ENCODE data around the gene TMEM222. TPM values are rescaled to one million over a fixed set of nuclear protein-coding genes. Genes with fewer than 3 reads are reported as not detected.

Gene TMEM222
- total RNA-seq, 2 donors from 2014 or later, result 26.9 to 29.8 TPM

DNA sequence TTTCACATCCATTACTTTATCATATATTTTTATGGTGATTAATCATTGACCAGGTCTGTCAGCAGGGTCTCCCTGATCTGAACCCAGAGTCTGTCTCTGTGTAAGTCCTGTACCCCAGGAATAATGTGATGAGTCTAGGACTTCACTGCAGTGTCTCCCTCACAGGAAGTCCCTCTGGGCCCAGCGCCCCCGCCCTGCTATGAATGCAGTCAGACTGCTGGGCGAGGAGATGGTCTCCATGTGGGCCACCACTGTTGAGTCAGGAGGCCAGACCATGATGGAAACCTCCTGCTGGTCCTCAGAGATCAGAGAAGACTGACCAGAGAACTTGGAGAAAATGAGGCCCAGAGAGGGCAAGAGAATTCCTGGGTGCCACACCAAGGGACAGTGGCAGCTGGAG, 9.5 kb downstream of the TMEM222 start:
- Mint-ChIP-seq H3K36me3 (peaks cover 0 to 1% of the 10 kb centered on the region in 2 donors), H3K9me3 (no peaks in the 10 kb centered on the region), H3K27ac (no peak overlapping the region)
- ATAC-seq (no peak), DNase-seq (ENCODE audit: low spot score in 2 of 2) (no peak)

DNA sequence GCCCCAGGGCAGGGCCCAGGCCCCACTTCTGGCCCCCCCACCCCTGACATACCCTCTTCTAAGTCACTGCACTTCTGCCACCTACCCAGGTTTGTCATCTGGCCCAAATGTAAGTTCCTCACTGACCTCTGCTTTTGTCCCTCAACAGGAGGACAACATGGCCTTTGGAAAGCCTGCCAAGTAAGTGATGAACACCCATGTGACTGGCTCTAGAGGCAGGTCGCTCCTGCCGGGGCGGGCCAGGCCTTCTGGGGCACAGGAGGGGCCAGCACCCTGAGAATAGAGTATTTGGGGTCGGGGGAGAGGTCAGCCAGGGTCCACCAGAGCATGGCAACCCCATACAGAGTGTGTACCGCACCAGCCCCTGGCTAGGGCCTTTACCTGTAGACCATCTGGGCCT, 10.0 kb downstream of the TMEM222 start:
- Mint-ChIP-seq H3K36me3 (peaks cover 0 to 5% of the 10 kb centered on the region in 2 donors), H3K9me3 (no peaks in the 10 kb centered on the region), H3K27ac (peak overlapping the region in 1 of 2 donors; percentile 92)
- no peak for ATAC-seq
- no peak for DNase-seq (ENCODE audit: low spot score in 2 of 2)

DNA sequence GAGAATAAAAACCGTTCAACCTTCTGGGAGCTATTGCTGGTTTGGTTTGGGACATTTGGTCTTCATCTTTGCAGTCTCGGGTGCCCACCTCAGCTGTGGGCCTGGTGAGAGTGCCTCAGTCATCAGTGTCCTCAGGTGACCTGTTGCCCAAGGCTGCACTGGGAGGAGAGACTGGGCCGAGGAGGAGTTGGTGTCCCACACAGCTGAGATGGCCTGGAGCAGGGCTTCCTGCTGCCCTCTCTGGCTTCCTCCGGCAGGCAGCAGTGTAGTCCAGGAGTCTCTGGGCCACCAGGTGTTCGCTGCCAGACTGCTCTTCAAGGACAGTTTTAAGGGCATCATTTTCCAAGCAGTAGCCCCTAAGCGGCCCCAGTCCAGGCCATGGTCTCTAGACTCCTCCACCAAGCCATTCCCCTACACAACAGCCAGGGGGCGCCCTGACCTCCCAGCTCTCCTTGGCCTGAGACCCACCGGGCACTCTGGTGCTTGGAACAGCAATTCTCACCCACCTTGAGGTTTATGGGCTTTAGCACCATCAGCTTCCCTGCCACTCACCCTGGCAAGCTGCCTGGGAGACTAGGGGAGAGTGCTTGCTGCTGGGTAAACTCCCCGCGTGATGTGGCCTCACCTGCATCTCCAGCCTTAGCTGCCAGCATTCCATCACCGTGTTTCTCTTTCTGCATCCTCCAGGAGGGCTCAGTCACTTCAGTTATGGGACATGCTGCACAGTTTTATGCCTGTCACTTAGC, 10.7 kb downstream of the TMEM222 start:
- DNase-seq (ENCODE audit: low spot score in 2 of 2), result peak in 1 of 2 donors; percentile 68
- H3K9me3 Mint-ChIP-seq, result no peaks in the 10 kb centered on the region
- peak; percentile 77 to 88 for ATAC-seq
- peak overlapping the region; percentile 17 to 41 for H3K27ac Mint-ChIP-seq
- H3K36me3 Mint-ChIP-seq, result peaks cover 0 to 5% of the 10 kb centered on the region in 2 donors

DNA sequence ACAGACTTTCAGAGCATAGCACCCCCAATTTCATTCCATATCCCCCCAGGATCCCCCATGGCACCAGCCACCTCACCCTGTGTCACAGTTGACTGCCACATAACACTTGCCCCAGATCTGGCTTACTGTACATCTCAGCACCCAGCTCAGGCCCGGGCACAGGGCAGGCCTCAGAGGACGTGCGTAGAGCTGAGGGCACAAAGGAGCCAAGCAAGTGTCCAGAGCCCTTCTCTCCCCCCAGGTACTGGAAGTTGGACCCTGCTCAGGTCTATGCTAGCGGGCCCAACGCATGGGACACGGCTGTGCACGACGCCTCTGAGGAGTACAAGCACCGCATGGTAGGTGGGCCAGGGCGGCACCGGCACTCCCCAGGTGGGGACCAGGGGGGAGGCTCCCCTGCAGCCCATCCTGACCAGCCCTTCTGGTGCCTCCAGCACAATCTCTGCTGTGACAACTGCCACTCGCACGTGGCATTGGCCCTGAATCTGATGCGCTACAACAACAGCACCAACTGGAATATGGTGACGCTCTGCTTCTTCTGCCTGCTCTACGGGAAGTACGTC, 11.8 kb downstream of the TMEM222 start:
- H3K36me3 Mint-ChIP-seq, result peaks cover 0 to 5% of the 10 kb centered on the region in 2 donors
- ATAC-seq, result no peak
- H3K27ac Mint-ChIP-seq, result no peak overlapping the region
- no peak for DNase-seq (ENCODE audit: low spot score in 2 of 2)
- no peaks in the 10 kb centered on the region for H3K9me3 Mint-ChIP-seq

DNA sequence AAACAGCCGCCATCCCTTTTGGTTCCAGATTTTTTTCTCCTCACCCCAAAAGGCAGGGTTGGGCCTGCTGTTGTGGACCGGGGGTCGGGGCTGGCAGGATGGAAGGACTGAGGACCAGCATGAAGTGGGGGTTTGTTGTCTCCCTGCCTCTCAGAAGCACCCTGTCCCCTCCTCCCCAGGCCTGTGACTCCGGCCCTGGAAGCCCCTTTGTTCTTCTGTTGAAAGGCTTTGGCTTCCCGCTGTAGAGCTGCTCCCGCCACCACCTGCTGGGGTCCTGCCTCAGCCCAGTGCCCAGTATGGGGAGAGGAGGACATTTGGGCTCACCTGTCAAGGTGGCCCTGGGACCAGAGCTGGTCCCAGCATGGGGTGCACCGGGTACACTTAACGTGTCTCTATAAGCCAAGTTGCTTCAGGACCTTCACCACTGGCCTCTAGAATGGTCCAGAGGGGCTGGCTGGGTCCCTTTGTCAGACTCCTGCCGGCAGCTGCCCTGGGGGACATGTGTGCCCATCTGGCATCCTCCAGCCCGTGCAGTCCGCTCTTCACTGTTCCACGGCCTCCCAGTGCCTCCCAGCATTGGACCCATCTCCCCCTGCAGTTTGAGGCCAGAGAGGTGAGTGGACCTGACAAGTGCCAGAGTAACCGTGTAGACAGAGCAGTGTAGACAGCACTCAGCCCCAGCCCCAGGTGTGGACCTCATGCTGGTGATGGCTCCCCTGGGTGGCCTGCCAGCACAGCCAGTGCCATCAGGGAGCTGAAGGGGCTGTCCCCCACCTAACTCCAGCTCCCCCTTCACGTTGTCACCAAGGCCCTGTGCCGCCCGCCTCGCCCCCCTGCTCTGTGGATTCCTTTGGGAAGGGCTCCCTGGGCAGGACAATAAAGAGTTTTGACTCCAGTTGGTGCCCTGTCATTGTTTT, 13.8 kb downstream of the TMEM222 start:
- no peak for DNase-seq (ENCODE audit: low spot score in 2 of 2)
- Mint-ChIP-seq H3K27ac (peak overlapping the region; percentile 36 to 52), H3K9me3 (no peaks in the 10 kb centered on the region), H3K36me3 (peaks cover 0 to 5% of the 10 kb centered on the region in 2 donors)
- ATAC-seq, result no peak

DNA sequence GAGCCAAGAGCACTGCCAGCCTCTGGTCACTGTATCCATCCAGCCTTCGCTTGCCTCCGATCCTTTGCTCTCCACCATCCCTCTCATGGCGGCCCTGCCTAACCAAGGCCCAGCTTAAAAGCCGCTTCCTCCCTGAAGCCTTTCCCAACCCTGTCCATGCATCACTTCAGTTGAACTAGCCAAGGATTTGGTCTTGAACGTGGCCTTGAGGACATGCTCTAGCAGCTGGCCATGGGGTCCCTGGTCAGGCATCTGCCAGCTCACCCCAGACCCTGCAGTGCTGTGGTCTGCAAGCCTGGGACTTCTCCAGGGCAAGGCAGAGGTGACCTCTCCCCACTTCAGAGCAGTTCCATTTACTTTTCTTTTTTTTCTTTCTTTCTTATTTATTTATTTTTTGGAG, 14.8 kb downstream of the TMEM222 start:
- Mint-ChIP-seq H3K9me3 (no peaks in the 10 kb centered on the region), H3K36me3 (peaks cover 0 to 5% of the 10 kb centered on the region in 2 donors), H3K27ac (no peak overlapping the region)
- ATAC-seq, result no peak
- no peak for DNase-seq (ENCODE audit: low spot score in 2 of 2)

DNA sequence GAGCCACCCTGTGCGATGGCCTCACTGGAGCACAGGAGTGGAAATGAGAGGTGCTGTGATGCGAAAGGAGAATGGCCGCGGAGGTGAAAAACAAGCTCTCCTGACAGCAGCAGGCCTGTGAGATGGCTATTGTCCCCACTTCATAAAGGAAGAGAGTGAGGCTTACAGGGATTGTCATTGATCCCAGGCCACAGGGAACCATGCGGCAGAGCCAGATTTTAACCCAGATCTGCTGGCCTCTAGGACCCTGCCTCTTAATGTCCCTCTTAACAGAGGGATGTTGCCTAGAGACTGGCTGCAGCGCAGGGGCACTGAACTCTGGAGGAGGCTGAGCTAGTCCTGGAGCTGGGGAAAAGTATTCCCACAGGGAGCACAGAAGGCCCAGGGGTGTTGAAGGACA, 16.8 kb downstream of the TMEM222 start:
- H3K36me3 Mint-ChIP-seq, result peaks cover 5 to 8% of the 10 kb centered on the region in 2 donors
- ATAC-seq (no peak), DNase-seq (ENCODE audit: low spot score in 2 of 2) (no peak)
- no peaks in the 10 kb centered on the region for H3K9me3 Mint-ChIP-seq
- H3K27ac Mint-ChIP-seq, result peak overlapping the region; percentile 81 to 93

DNA sequence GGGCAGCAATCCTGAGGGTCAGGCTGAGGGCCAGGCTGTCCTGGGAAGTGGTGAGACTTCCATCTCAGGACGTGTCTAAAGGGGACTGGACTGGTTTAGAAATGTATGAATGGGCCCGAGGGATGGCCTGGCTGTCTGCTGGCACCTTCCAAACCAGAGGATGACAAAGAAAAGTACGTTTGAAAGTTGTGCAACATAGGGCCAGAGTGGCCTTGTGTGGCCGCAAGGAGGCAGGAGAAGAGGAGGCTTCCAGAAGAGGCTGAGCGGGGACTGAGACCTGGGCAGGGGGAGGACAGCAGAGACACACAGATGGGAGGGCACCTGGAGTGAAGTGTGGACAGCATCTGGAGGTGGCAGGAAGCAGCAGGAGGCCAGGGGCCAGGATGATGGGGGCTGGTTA, 17.2 kb downstream of the TMEM222 start:
- DNase-seq (ENCODE audit: low spot score in 2 of 2) (no peak), ATAC-seq (no peak)
- peak overlapping the region; percentile 81 to 93 for H3K27ac Mint-ChIP-seq
- H3K36me3 Mint-ChIP-seq, result peaks cover 5 to 8% of the 10 kb centered on the region in 2 donors
- H3K9me3 Mint-ChIP-seq, result no peaks in the 10 kb centered on the region

DNA sequence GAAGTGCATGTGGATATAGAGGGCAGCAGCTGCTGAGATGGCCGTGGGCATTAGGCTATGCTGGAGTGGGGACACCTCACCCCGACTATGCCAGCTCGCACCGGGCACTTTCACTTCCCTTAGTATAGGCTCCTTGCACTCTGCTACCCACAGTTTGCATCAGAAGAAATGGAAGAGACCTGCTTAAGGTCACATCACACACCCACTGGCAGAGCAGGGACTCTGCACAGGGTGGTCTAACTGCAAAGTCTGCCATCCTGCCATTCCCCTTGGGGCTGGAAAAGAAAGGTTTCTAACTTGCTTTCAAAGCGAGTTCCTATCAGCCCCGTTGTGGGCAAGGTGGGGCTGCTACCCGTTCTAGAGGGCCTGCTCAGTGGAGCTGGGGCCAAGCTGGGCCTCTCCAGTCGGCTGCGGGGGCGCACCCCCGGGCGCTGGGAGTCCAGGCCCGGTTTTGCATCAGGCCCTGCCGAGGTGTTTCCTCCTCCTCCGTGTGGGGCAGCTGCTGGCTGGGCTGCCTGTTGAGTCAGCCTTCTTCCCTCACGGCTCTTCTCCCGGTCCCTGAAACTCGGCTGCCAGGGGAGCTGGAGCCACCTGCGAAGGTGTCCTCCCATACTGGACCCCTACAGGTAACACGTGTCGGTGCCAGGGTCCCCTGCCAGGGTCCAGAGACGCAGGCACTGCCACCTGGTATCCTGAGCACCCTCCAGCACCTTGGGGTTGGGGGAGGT, 19.7 kb downstream of the TMEM222 start, which contains the start of gene SYTL1:
Gene SYTL1 (plus strand): TSS at position 498 of the 728 bp plus-strand sequence. CDS start 3,313 bp downstream, outside the sequence.
- DNase-seq (ENCODE audit: low spot score in 2 of 2) (peak; percentile 70 to 71), ATAC-seq (peak; percentile 57 to 71)
- peaks cover under 1 to 8% of the 10 kb centered on the region in 2 donors for H3K36me3 Mint-ChIP-seq
- no peaks in the 10 kb centered on the region for H3K9me3 Mint-ChIP-seq
- H3K27ac Mint-ChIP-seq, result peak within 1 kb of the TSS; percentile 84 to 93

DNA sequence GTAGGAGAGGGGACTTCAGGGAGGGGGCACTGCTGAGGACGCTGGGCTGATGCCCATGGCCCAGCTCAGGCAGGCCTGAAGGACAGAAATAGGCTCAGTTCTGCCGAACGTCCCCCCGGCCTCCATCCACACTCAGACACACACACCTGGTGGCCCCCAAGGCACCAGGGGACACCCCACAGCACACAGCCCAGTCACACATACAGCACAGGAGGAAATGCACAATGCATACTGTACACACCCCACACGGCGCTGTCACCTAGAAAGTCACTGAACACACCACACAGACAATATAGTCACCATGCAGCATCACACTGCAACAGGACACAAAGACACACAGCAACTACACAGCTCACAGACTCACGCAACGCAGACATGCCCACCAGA, 20.4 kb downstream of the TMEM222 start:
- DNase-seq (ENCODE audit: low spot score in 2 of 2), result no peak
- ATAC-seq, result peak; percentile 63 to 74
- peaks cover 0 to 8% of the 10 kb centered on the region in 2 donors for H3K36me3 Mint-ChIP-seq
- no peaks in the 10 kb centered on the region for H3K9me3 Mint-ChIP-seq
- peak overlapping the region; percentile 77 to 93 for H3K27ac Mint-ChIP-seq

DNA sequence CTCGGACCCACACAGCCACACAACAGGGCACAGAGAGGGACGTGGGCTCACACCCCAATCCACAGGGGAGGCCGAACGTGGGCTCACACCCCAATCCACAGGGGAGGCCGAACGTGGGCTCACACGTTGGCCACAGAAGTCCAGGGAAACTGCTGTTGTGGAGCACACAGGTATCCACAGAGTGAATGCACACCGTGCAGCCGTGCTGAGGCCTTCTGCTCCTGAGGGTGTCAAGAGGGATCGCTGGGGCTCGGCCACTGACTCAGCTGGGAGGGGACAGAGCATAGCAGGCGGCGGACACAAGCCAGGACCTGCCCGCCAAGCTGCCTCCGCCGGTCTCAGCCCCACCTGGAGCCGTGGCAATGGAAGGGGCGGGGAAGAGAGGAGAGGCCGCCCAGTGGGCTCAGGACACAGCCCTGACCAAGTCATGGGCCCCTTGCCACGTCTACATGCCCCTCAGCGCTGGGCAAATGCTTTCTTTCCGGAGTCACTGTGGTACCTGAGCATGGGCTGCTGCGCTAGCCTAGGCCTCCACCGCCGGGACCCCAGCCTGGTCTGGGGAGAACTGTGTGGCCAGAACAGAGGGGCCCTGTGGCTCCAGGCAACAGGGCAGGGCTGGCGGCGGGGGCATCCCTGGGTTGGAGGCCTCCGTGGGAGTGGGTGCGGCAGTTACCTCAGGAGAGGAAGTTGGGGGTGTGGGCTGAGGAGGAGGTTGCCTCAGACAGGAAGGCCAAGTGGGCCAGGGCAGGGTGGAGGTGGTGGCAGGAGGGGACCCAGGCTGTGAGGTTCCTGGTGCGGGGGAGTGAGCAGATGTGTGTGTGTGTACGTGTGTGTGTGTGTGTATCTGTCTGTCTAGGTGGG, 21.0 kb downstream of the TMEM222 start:
- no peaks in the 10 kb centered on the region for H3K9me3 Mint-ChIP-seq
- peak; percentile 55 to 57 for ATAC-seq

DNA sequence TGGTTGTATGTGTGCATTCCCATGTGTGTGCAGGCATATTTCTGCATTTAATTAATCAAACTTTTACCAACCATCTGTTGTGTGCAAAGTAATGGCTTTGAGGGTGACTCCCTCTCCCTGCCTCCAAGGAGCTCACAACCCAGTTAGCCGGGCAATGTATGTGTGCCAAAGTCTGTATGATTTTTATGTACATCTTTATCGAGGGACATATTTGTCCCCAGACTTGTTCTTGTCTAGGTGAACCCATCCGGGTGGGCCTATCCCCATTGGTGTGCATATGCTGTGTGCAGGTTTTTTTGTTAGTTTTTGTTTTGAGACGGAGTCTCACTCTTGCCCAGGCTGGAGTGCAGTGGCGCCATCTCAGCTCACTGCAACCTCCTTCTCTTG, 21.7 kb downstream of the TMEM222 start:
- Mint-ChIP-seq H3K27ac (peak overlapping the region; percentile 77 to 93), H3K36me3 (peaks cover 0 to 8% of the 10 kb centered on the region in 2 donors), H3K9me3 (no peaks in the 10 kb centered on the region)
- ATAC-seq (no peak), DNase-seq (ENCODE audit: low spot score in 2 of 2) (no peak)

More for the DNA sequence above, 21.0 kb downstream of the TMEM222 start:
- Mint-ChIP-seq H3K36me3 (peaks cover 0 to 8% of the 10 kb centered on the region in 2 donors), H3K27ac (peak overlapping the region; percentile 77 to 93)
- DNase-seq (ENCODE audit: low spot score in 2 of 2), result peak in 1 of 2 donors; percentile 51

DNA sequence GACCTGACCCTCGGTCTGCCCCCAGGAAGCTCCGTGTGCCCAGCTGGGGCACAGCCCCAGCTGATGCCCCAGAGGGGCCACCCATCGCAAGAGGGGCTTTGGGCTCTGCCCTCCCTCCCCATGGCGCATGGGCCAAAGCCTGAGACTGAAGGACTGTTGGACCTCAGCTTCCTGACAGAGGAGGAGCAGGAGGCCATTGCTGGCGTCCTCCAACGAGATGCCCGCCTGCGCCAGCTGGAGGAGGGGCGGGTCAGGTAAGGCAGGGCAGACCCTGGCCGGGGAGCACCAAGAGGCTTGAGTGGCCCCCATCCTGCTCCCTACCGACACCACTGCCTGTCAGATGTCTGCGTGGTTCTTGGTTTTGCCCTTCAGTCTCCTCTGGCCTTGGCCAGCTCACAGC, 23.3 kb downstream of the TMEM222 start:
- Mint-ChIP-seq H3K36me3 (peaks cover 0 to 8% of the 10 kb centered on the region in 2 donors), H3K27ac (peak overlapping the region; percentile 33 to 88), H3K9me3 (no peaks in the 10 kb centered on the region)
- ATAC-seq (no peak), DNase-seq (ENCODE audit: low spot score in 2 of 2) (no peak)

DNA sequence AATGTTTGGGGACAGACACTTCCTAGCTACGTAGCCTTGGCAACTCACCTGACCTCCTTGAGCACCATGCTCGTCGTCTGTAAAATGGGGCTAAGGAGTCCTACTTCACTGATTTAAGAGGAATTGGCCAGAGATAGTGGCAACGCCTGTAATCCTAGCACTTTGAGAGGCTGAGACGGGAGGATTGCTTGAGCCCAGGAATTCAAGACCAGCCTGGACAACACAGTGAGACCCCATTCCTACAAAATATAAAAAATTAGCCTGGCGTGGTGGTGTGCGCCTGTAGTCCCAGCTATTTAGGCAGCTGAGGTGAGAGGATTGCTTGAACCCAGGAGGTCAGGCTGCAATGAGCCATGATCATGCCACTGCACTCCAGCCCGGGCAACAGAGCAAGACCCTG, 24.4 kb downstream of the TMEM222 start:
- peaks cover 0 to 8% of the 10 kb centered on the region in 2 donors for H3K36me3 Mint-ChIP-seq
- ATAC-seq (no peak), DNase-seq (ENCODE audit: low spot score in 2 of 2) (no peak)
- H3K27ac Mint-ChIP-seq, result peak overlapping the region in 1 of 2 donors; percentile 41
- no peaks in the 10 kb centered on the region for H3K9me3 Mint-ChIP-seq

DNA sequence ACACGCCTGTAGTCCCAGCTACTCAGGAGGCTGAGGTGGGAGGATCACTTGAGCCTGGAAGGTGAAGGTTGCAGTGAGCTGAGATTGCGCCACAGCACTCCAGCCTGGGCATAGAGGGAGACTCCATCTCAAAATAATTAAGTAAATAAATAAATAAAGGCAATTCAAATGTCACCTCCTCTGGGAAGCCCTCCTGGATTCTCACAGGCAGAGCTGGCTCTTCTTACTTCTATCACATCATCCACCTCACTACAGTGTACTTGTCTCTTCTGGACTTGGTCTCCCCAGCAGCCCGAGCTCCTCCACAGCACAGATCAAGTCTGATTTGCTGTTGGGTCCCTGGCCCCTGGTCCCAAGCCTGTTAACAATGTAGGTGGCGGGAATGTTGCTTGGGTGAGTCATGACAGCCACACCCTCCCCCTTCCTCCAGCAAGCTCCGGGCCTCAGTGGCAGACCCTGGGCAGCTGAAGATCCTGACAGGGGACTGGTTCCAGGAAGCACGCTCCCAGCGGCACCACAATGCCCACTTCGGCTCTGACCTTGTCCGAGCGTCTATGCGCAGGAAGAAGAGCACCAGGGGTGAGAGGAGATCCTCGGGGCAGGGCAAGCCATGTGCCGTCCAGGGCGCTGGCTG, 25.1 kb downstream of the TMEM222 start:
- no peak for DNase-seq (ENCODE audit: low spot score in 2 of 2)
- no peak for ATAC-seq
- H3K27ac Mint-ChIP-seq, result no peak overlapping the region
- no peaks in the 10 kb centered on the region for H3K9me3 Mint-ChIP-seq
- H3K36me3 Mint-ChIP-seq, result peaks cover 0 to 7% of the 10 kb centered on the region in 2 donors

Measured in activated naive CD4-positive, alpha-beta T cell treated with anti-CD3 and anti-CD28 coated beads, Interleukin-2, amount 50 U/mL, for 72 hours (primary cell).